ENCODE results near the gene CNTROB.

GRCh38 chr17:7911116-7911515 lies 20.9 kb upstream of the CNTROB start:
- TF ChIP-seq EZH2 (IDR thresholded peaks at IDR 0.05; ENCODE audit: borderline replicate concordance, insufficient read depth, low read depth, low read length, poor library complexity, severe bottlenecking): no peak
- no peak for TF ChIP-seq CTCF (IDR thresholded peaks at IDR 0.05)
